ENCODE measurements around the gene GANAB. TPM values are rescaled to one million over a fixed set of nuclear protein-coding genes. Genes with fewer than 3 reads are reported as not detected.
A peak's percentile ranks its signal among the peaks of the same experiment; 100 is the strongest.

The GANAB gene
- total and polyA plus RNA-seq, 2 experiments from 2014 or later: 82.3 to 272 TPM

- H3K36me3 Mint-ChIP-seq (ENCODE audit: low read depth): peaks cover 28% of the 10 kb centered on the region
- Histone ChIP-seq H3F3A (replicated peaks; ENCODE audit: low read depth) (peaks cover 8% of the 10 kb centered on the region), H3K79me2 (replicated peaks; ENCODE audit: insufficient read depth) (no peaks in the 10 kb centered on the region), H3K4me1 (ENCODE audit: insufficient read depth) (peaks cover 8% of the 10 kb centered on the region), H3K27me3 (ENCODE audit: insufficient read depth) (peaks cover 20% of the 10 kb centered on the region), H3K4me2 (peak overlapping the region; percentile 82), H3K4me3 (peak overlapping the region; percentile 56), H4K20me1 (replicated peaks; ENCODE audit: insufficient read depth) (no peaks in the 10 kb centered on the region), H3K36me3 (ENCODE audit: insufficient read depth) (no peaks in the 10 kb centered on the region; the same call in 1 of the 2 replicates), H3K27ac (ENCODE audit: low read depth) (no peak overlapping the region), H3K9me2 (ENCODE audit: insufficient read depth) (no peaks in the 10 kb centered on the region), H2AFZ (peak overlapping the region; percentile 99)
- H3K27me3 Mint-ChIP-seq (ENCODE audit: insufficient read depth, low read depth, poor library complexity): peaks cover 9% of the 10 kb centered on the region
- peaks cover 12% of the 10 kb centered on the region; the same call in 2 of the 3 replicates for H3K4me1 Mint-ChIP-seq
- ATAC-seq (no peak), DNase-seq (ENCODE audit: low spot score) (no peak)
- H3K4me3 Mint-ChIP-seq: peak overlapping the region; percentile 7; the same call in 2 of the 3 replicates
- no peaks in the 10 kb centered on the region for H3K9me3 Mint-ChIP-seq
- TF ChIP-seq ZNF331 (CRISPR knock-in tag; IDR thresholded peaks at IDR 0.05; ENCODE audit: low read depth) (no peak), JUNB (IDR thresholded peaks at IDR 0.05; ENCODE audit: unreplicated experiment) (no peak), STAT1 (IDR thresholded peaks at IDR 0.05; ENCODE audit: unreplicated experiment) (no peak), REST (IDR thresholded peaks at IDR 0.05; ENCODE audit: unreplicated experiment) (no peak)
- TF ChIP-seq, protein P1, sequence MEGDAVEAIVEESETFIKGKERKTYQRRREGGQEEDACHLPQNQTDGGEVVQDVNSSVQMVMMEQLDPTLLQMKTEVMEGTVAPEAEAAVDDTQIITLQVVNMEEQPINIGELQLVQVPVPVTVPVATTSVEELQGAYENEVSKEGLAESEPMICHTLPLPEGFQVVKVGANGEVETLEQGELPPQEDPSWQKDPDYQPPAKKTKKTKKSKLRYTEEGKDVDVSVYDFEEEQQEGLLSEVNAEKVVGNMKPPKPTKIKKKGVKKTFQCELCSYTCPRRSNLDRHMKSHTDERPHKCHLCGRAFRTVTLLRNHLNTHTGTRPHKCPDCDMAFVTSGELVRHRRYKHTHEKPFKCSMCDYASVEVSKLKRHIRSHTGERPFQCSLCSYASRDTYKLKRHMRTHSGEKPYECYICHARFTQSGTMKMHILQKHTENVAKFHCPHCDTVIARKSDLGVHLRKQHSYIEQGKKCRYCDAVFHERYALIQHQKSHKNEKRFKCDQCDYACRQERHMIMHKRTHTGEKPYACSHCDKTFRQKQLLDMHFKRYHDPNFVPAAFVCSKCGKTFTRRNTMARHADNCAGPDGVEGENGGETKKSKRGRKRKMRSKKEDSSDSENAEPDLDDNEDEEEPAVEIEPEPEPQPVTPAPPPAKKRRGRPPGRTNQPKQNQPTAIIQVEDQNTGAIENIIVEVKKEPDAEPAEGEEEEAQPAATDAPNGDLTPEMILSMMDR (conservative IDR thresholded peaks at IDR 0.05; ENCODE audit: low read depth in 2 of 2): no peak
- H3K27ac Mint-ChIP-seq: no peak overlapping the region
Observed at GRCh38 chr11:62688491-62688890, 42.1 kb upstream of the GANAB start.

DNA sequence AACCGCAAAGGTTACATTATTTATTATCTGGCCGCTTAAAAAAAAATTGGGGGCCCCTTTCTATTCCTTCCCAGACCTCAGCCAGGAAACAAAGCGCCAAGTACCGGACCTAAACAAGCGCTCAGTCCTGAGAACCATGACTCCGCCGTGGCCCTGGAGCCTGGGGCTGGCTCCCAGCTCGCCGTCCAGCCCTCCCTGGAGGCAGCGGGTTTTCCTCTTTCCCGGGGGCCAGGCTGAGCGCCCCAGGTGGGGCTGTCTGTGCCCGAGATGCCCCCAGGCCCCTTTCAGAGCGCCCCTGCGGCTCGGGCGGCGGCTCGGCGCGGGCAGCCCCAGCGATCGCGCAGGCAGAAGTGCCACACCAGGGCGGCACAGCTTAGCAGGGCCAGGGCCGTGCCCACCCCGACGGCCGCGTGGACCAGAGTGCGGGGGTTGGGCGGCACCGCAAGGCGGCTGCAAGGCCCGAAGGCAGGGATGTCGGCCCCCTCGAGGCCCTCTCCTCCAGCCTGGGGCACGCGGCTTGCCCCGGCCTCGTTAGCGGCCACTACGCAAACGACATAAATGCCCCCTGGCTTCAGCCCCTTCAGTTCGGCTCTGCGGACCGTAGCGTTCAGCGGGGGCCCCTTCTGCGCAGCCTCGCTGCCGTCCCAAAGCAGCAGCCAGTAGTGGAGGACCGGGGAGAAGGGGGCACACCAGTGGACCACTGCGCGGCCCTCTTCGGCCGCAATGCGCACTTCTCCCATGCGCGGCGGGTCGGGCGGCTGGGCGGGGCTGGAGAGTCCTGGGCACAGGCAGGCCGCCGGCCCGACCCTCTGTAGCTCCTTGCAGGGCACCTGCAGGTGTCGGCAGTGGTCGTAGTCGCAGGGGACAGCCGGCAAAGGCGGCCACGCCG, 41.3 kb upstream of the GANAB start:
- Histone ChIP-seq H2AFZ (peak overlapping the region; percentile 99), H3K36me3 (ENCODE audit: insufficient read depth) (no peaks in the 10 kb centered on the region; the same call in 1 of the 2 replicates), H4K20me1 (replicated peaks; ENCODE audit: insufficient read depth) (no peaks in the 10 kb centered on the region), H3K27ac (ENCODE audit: low read depth) (no peak overlapping the region), H3K79me2 (replicated peaks; ENCODE audit: insufficient read depth) (no peaks in the 10 kb centered on the region), H3K4me3 (peak overlapping the region; percentile 56), H3K27me3 (ENCODE audit: insufficient read depth) (peaks cover 20% of the 10 kb centered on the region), H3K4me2 (peak overlapping the region; percentile 82), H3K9me2 (ENCODE audit: insufficient read depth) (no peaks in the 10 kb centered on the region), H3K4me1 (ENCODE audit: insufficient read depth) (peaks cover 8% of the 10 kb centered on the region), H3F3A (replicated peaks; ENCODE audit: low read depth) (peaks cover 8% of the 10 kb centered on the region)
- DNase-seq (ENCODE audit: low spot score) (peak; percentile 85), ATAC-seq (peak; percentile 90)
- H3K4me1 Mint-ChIP-seq: peaks cover 12% of the 10 kb centered on the region; the same call in 2 of the 3 replicates
- H3K27ac Mint-ChIP-seq: no peak overlapping the region
- peaks cover 6% of the 10 kb centered on the region for H3K27me3 Mint-ChIP-seq (ENCODE audit: insufficient read depth, low read depth, poor library complexity)
- TF ChIP-seq EZH2 (IDR thresholded peaks at IDR 0.05; ENCODE audit: low read depth, unreplicated experiment): no peak
- peak; percentile 62; the same call in 1 of the 2 replicates for TF ChIP-seq POLR2AphosphoS5 (IDR thresholded peaks at IDR 0.05; ENCODE audit: low read depth)
- H3K4me3 Mint-ChIP-seq: no peak overlapping the region; the same call in 1 of the 3 replicates
- H3K36me3 Mint-ChIP-seq (ENCODE audit: low read depth): peaks cover 25% of the 10 kb centered on the region
- H3K9me3 Mint-ChIP-seq: no peaks in the 10 kb centered on the region

Measured in GM23338 (cell line).